Kidney epithelial cell (primary cell): ENCODE results near the gene PIBF1. TPM values are rescaled to one million over a fixed set of nuclear protein-coding genes. Genes with fewer than 3 reads are reported as not detected.
"Not testable (repeated sequence)": the region's sequence is repeated elsewhere in the genome, so short reads cannot be mapped to it uniquely, and the experiment has no call there.

Experiments used
- DNase-seq: peaks from one replicate; pipeline ENCODE4 v3.0.0-alpha.2; 2010; ENCODE audit warnings: low read depth
- H3K27me3 ChIP-seq: 2 replicates; pipeline ENCODE4 v1.6.0; 2011; ENCODE audit warnings: low read length; ENCODE audit not compliant: control insufficient read depth, insufficient read depth
- H3K36me3 ChIP-seq: 2 replicates; pipeline ENCODE4 v1.5.1; 2011; ENCODE audit warnings: low read length; ENCODE audit not compliant: control insufficient read depth, insufficient read depth
- H3K4me3 ChIP-seq: 2 replicates; pipeline ENCODE4 v1.5.1; 2011; ENCODE audit warnings: low read depth, mild to moderate bottlenecking, control low read depth, low read length
- total RNA-seq: library from RNA; depleted of rRNA; stranded (reverse); fragments of >200 nt; gene quantifications from 2 replicates; pipeline ENCODE4 v1.2.3, GENCODE V29; 2015
- TF ChIP-seq, protein P1 (sequence below): IDR thresholded peaks from 2 replicates; pipeline ENCODE4 v1.5.1; 2011; ENCODE audit warnings: mild to moderate bottlenecking, moderate library complexity, low read length, control low read depth, inconsistent platforms; ENCODE audit not compliant: insufficient read depth, poor library complexity, severe bottlenecking

The PIBF1 gene
- total RNA-seq, 1 donor from 2014 or later = 17.0 TPM

DNA sequence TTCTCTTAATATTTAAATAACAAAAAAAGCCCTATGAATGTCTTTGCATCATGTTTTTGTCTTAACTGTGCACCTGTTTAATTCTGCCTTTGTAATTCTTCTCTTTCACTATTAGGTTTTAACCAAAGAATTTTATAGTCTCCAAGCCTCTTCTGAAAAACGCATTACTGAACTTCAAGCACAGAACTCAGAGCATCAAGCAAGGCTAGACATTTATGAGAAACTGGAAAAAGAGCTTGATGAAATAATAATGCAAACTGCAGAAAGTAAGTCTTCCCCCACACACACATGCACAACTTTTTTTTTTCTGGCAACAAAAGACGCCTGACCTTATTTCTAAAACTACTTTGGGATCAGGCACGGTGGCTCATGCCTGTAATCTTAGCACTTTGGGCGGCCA lies 126.5 kb downstream of the PIBF1 start:
- no peak for DNase-seq
- H3K4me3 ChIP-seq = no peak overlapping the region
- H3K27me3 ChIP-seq = no peaks in the 10 kb centered on the region
- H3K36me3 ChIP-seq = no peaks in the 10 kb centered on the region
- TF ChIP-seq, protein P1, sequence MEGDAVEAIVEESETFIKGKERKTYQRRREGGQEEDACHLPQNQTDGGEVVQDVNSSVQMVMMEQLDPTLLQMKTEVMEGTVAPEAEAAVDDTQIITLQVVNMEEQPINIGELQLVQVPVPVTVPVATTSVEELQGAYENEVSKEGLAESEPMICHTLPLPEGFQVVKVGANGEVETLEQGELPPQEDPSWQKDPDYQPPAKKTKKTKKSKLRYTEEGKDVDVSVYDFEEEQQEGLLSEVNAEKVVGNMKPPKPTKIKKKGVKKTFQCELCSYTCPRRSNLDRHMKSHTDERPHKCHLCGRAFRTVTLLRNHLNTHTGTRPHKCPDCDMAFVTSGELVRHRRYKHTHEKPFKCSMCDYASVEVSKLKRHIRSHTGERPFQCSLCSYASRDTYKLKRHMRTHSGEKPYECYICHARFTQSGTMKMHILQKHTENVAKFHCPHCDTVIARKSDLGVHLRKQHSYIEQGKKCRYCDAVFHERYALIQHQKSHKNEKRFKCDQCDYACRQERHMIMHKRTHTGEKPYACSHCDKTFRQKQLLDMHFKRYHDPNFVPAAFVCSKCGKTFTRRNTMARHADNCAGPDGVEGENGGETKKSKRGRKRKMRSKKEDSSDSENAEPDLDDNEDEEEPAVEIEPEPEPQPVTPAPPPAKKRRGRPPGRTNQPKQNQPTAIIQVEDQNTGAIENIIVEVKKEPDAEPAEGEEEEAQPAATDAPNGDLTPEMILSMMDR = no peak

DNA sequence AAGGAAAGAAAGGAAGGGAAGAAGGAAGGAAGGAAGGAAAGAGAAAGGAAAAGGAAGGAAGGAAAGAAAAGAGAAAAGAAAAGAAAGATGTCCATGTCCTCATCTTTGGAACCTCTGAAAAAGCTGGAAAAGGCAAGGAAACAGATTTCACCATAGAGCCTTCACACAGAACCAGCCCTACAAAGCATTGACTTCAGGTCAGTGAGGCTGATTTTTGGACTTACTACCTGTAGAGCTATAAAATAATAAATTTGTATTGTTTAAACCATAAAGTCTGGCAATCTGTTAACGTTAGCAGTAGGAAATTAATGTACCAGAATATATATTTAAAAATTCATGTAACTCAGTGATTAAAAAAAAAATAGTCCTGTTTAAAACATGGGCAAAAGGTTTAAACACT lies 130.0 kb downstream of the PIBF1 start:
- Histone ChIP-seq H3K27me3 (no peaks in the 10 kb centered on the region), H3K4me3 (no peak overlapping the region), H3K36me3 (no peaks in the 10 kb centered on the region)
- TF ChIP-seq, protein P1 = no peak
- DNase-seq = no peak

DNA sequence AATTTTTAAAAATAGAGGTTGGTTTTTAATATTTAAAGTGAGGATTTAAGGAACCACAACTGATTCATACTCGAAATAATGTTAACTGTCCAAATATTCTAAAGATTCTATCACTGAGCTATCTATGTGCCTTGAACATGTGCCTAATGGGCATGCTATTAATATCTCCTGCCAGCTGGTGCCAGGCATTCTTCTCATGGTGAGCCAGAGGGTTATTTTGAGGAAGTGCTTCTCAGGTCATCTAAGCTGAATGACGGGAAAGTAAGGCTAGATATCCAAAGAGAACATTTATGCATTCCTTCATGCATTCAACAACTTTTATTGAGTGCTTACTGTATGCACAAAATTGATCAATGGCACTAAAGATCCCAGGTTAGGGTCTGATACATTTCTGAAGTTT lies 138.2 kb downstream of the PIBF1 start:
- no peak for DNase-seq
- TF ChIP-seq, protein P1 = no peak
- H3K27me3 ChIP-seq = no peaks in the 10 kb centered on the region

DNA sequence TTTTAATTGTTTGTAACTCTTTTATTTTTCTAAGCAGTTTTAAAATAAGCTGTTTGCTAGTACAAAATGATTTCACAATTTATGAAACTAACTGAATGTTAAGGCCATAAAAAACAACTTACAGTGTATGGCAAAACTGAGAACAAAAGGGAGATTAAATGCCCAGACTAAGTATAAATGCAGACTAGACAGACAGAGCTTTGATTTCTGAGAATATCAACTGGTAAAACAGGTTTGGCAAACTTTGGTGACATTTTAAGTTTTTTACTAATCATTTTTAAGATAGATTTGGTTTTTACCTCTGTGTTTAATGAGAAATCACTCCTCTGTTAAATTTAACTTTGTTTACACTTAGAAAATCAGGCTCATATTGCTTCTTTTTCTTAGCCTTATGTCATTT lies 149.4 kb downstream of the PIBF1 start:
- Histone ChIP-seq H3K36me3 (no peaks in the 10 kb centered on the region), H3K4me3 (no peak overlapping the region), H3K27me3 (no peaks in the 10 kb centered on the region)
- TF ChIP-seq, protein P1 = no peak
- DNase-seq = no peak

More for the DNA sequence above, 138.2 kb downstream of the PIBF1 start:
- no peak overlapping the region for H3K4me3 ChIP-seq
- H3K36me3 ChIP-seq = no peaks in the 10 kb centered on the region

DNA sequence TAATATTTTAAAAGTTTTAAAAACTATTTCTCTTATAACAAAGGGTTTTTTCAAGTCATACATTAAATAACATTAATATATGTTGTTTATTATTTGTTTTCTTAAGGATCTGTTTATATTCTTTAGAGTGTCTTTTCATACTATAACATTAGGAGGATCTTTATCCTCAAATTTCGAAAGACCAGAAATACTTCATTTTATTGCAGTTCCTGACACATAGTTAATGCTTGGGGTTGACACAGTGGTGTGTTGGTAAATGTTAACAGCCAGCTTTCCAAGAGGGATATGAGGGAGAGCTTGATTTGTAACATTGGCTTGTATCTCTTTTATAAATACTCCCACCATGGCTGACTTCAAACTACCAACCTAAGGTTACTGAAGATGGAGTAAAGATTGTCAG lies 150.3 kb downstream of the PIBF1 start:
- TF ChIP-seq, protein P1 = no peak
- Histone ChIP-seq H3K36me3 (no peaks in the 10 kb centered on the region), H3K4me3 (no peak overlapping the region), H3K27me3 (no peaks in the 10 kb centered on the region)
- DNase-seq = no peak

DNA sequence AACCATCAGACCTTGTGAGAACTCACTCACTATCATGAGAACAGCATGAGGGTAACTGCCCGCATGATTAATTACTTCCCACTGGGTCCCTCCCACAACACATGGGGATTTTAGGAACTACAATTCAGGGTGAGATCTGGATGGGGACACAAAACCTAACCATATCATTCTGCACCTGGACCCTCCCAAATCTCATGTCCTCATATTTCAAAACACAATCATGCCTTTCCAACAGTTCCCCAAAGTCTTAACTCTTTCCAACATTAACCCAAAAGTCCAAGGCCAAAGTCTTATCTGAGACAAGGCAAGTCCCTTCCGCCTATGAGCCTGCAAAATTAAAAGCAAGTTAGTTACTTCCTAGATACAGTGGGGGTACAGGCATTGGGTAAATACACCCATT lies 164.3 kb downstream of the PIBF1 start:
- H3K4me3 ChIP-seq, H3K27me3 ChIP-seq, DNase-seq, H3K36me3 ChIP-seq: not testable (repeated sequence)
